Neural crest cell (in vitro differentiated cells): Measurements from ENCODE around the gene DRAP1. TPM values are rescaled to one million over a fixed set of nuclear protein-coding genes. Genes with fewer than 3 reads are reported as not detected.

ENCODE experiments used
- DNase-seq: peaks from one replicate; pipeline ENCODE4 v3.0.0; 2021; ENCODE audit warnings: low read depth, mixed read lengths, low spot score
- H3K27ac Mint-ChIP-seq: one replicate; pipeline ENCODE4 v1.8.0; 2021; ENCODE audit warnings: mild to moderate bottlenecking, mixed read lengths; ENCODE audit not compliant: unreplicated experiment
- H3K27me3 Mint-ChIP-seq: 2 replicates; pipeline ENCODE4 v1.8.0; 2021; ENCODE audit warnings: low read depth, mild to moderate bottlenecking, mixed read lengths
- H3K36me3 Mint-ChIP-seq: 2 replicates; pipeline ENCODE4 v1.8.0; 2021; ENCODE audit warnings: low read depth, mild to moderate bottlenecking, mixed read lengths
- H3K4me1 Mint-ChIP-seq: 2 replicates; pipeline ENCODE4 v1.8.0; 2021; ENCODE audit warnings: mixed read lengths
- H3K4me3 Mint-ChIP-seq: one replicate; pipeline ENCODE4 v1.8.0; 2021; ENCODE audit warnings: mild to moderate bottlenecking, mixed read lengths
- H3K9me3 Mint-ChIP-seq: 2 replicates; pipeline ENCODE4 v1.8.0; 2021; ENCODE audit warnings: mixed read lengths
- CTCF ChIP-seq: fragments of 200-600 bp; sonication (generic); conservative IDR thresholded peaks from 2 replicates; pipeline ENCODE4 v1.5.0; 2021; ENCODE audit warnings: antibody characterized with exemption, mild to moderate bottlenecking
- total RNA-seq: library from RNA; stranded (reverse); gene quantifications from 2 replicates; pipeline ENCODE4 v1.2.1, GENCODE V29; 2021

The DRAP1 gene
- total RNA-seq, 1 donor from 2014 or later: 101 TPM

- H3K4me3 Mint-ChIP-seq: peak overlapping the region; percentile 95
- H3K27me3 Mint-ChIP-seq: no peaks in the 10 kb centered on the region
- peaks cover 1% of the 10 kb centered on the region for H3K36me3 Mint-ChIP-seq
- no peaks in the 10 kb centered on the region for H3K9me3 Mint-ChIP-seq
- DNase-seq: no peak
- peak overlapping the region; percentile 96 for H3K27ac Mint-ChIP-seq
- peaks cover 22% of the 10 kb centered on the region for H3K4me1 Mint-ChIP-seq
- TF ChIP-seq CTCF: no peak
Measured at GRCh38 chr11:65960824-65961266, 41.6 kb downstream of the DRAP1 start.

- DNase-seq: peak; percentile 92
- peak within 1 kb of the TSS; percentile 96 for H3K27ac Mint-ChIP-seq
- H3K27me3 Mint-ChIP-seq: no peaks in the 10 kb centered on the region
- H3K9me3 Mint-ChIP-seq: no peaks in the 10 kb centered on the region
- H3K4me1 Mint-ChIP-seq: peaks cover 22% of the 10 kb centered on the region
- H3K4me3 Mint-ChIP-seq: peak within 1 kb of the TSS; percentile 95
- TF ChIP-seq CTCF: no peak
- peaks cover 3% of the 10 kb centered on the region for H3K36me3 Mint-ChIP-seq
Measured at GRCh38 chr11:65961267-65962140, 42.3 kb downstream of the DRAP1 start, which contains the start of gene SART1. Gene SART1 (plus strand): TSS chr11:65961734. CDS start chr11:65961781, 47 bp downstream.

- Mint-ChIP-seq H3K4me3 (peak overlapping the region; percentile 95), H3K27me3 (no peaks in the 10 kb centered on the region), H3K4me1 (peaks cover 22% of the 10 kb centered on the region), H3K27ac (no peak overlapping the region), H3K9me3 (no peaks in the 10 kb centered on the region), H3K36me3 (peaks cover 3% of the 10 kb centered on the region)
- no peak for TF ChIP-seq CTCF
- no peak for DNase-seq
Measured at GRCh38 chr11:65962141-65962564, 42.9 kb downstream of the DRAP1 start.

GRCh38 chr11:65964906-65965305, 45.7 kb downstream of the DRAP1 start:
- DNase-seq: no peak
- Mint-ChIP-seq H3K4me1 (peaks cover 22% of the 10 kb centered on the region), H3K9me3 (no peaks in the 10 kb centered on the region), H3K27me3 (no peaks in the 10 kb centered on the region), H3K27ac (no peak overlapping the region), H3K4me3 (no peak overlapping the region), H3K36me3 (peaks cover 11% of the 10 kb centered on the region)
- TF ChIP-seq CTCF: no peak

- Mint-ChIP-seq H3K27me3 (no peaks in the 10 kb centered on the region), H3K27ac (no peak overlapping the region), H3K4me1 (peaks cover 24% of the 10 kb centered on the region), H3K9me3 (no peaks in the 10 kb centered on the region), H3K4me3 (peak overlapping the region; percentile 25), H3K36me3 (peaks cover 17% of the 10 kb centered on the region)
- TF ChIP-seq CTCF: no peak
- no peak for DNase-seq
Measured at GRCh38 chr11:65965986-65966762, 46.9 kb downstream of the DRAP1 start.
